GM06990 (cell line): Measurements from ENCODE around the gene NPHP4.

Experiments
- DNase-seq: peaks from one replicate; pipeline ENCODE4 v3.0.0-alpha.2; 2011; ENCODE audit not compliant: insufficient read length; ENCODE audit errors: extremely low read depth
- H3K27me3 ChIP-seq: replicated peaks from 2 replicates; pipeline ENCODE4 v1.6.0; 2011; ENCODE audit warnings: low read length; ENCODE audit not compliant: control insufficient read depth, insufficient read depth
- H3K36me3 ChIP-seq: 2 replicates; pipeline ENCODE4 v1.5.1; 2011; ENCODE audit warnings: low read length; ENCODE audit not compliant: control insufficient read depth, insufficient read depth
- H3K4me3 ChIP-seq: replicated peaks from 2 replicates; pipeline ENCODE4 v1.5.1; 2011; ENCODE audit warnings: low read depth, mild to moderate bottlenecking, control low read depth, low read length
- TF ChIP-seq, protein P1 (sequence below): IDR thresholded peaks from 2 replicates; pipeline ENCODE4 v1.5.1; 2011; ENCODE audit warnings: low read length, control low read depth, mild to moderate bottlenecking, inconsistent platforms; ENCODE audit not compliant: insufficient read depth, poor library complexity, severe bottlenecking

The NPHP4 gene

DNA sequence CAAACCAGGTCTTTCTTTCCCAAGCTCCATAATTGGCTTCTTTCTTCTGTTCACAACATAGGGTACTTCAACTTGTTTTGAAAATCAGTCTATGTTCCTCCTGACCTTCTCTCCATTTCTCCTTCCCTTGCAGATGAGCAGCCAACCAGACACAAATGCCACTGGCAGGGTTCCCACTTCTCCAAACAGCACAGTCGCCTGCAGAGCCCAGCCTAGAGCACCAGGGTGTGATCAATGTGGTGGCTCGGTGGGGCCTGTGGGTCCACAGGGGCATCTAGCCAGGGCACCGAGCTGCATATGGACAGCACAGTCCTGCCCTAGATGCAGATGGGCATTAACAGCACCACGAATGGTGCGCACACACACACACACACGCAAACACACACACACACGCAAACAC lies 112.8 kb downstream of the NPHP4 start:
- no peak for DNase-seq
- no peak overlapping the region for H3K4me3 ChIP-seq
- TF ChIP-seq, protein P1, sequence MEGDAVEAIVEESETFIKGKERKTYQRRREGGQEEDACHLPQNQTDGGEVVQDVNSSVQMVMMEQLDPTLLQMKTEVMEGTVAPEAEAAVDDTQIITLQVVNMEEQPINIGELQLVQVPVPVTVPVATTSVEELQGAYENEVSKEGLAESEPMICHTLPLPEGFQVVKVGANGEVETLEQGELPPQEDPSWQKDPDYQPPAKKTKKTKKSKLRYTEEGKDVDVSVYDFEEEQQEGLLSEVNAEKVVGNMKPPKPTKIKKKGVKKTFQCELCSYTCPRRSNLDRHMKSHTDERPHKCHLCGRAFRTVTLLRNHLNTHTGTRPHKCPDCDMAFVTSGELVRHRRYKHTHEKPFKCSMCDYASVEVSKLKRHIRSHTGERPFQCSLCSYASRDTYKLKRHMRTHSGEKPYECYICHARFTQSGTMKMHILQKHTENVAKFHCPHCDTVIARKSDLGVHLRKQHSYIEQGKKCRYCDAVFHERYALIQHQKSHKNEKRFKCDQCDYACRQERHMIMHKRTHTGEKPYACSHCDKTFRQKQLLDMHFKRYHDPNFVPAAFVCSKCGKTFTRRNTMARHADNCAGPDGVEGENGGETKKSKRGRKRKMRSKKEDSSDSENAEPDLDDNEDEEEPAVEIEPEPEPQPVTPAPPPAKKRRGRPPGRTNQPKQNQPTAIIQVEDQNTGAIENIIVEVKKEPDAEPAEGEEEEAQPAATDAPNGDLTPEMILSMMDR = no peak
- H3K36me3 ChIP-seq = peaks cover 3% of the 10 kb centered on the region
- no peaks in the 10 kb centered on the region for H3K27me3 ChIP-seq

DNA sequence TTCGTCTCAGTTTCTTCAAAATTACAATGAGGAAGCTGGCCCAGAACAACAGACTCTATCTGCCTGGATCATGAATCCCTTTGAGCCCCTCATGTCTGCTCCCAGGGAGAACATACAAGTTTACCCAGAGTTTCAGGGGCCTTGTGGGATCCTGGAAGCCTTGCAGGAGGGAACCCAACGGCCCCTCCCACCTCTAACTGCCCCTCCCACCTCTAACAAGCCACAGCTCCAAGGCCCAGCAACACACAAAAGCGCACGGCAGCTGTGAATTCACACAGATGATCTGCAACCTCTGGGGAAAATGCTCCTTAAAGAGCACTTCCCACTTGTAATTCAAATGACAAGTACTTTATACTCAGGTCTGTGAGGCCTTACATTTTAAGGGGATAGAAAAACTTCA lies 113.3 kb downstream of the NPHP4 start:
- no peaks in the 10 kb centered on the region for H3K27me3 ChIP-seq
- peaks cover 5% of the 10 kb centered on the region for H3K36me3 ChIP-seq
- H3K4me3 ChIP-seq = no peak overlapping the region
- TF ChIP-seq, protein P1 = no peak
- no peak for DNase-seq

DNA sequence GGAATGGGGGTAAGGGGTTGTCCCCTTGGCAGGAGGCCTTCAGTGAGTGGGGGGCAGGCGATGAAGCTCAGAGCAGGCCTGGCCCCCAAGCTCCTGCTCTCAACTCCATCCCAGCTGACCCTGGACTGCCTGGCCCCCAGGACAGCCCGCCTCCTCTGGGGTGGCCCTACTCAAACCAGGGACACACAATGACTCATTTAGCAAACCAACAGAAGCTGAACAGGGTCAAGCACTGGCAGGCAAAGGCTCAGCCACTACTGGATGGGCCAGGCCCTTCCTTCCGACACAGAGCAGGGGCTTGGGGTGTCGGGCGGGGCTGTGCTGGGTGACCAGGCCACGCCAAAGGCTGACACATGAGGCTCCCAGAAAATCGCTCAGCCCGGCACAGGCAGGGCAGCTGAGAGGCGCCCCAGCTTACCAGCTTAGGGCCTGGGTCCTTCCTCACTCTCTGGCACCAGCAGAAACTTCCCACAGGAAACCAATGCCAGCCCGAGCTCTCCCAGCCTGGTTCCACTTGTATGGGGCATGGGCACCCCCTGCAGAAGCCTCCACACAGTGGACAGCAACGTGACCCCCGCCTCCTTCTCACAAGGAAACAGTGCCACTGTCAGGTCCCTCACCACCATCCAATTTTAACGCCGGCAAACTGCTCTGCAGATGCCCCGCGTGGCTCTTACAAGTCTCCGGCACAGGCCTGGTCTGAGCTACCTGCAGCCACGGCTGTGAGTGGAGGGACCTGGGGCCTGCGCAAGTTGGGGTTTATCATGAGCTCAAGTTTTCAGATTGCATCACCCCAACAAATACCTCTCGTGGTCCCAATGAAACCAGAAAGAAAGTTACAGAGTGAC lies 114.3 kb downstream of the NPHP4 start:
- TF ChIP-seq, protein P1 = no peak
- Histone ChIP-seq H3K4me3 (no peak overlapping the region), H3K27me3 (no peaks in the 10 kb centered on the region), H3K36me3 (peaks cover 8% of the 10 kb centered on the region)
- no peak for DNase-seq

DNA sequence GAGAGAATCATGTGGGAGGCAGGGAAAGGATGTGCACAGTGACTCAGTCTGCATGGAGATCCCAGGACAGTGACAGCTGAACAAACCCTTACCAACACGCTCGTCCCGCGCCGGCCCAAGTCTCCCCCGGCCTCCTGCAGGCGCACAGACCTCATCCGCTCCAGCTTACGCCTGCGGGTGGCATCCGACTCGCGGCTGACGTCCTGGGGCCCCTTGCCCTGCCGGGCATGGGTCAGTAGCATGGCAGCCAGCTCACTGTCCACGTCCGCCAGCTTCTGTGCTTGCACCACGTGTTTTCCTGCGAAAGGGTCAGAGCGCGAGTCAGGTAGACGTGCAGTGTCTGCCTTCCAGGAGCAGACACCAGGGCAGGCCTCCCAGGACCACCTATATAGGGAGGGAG lies 115.2 kb downstream of the NPHP4 start:
- Histone ChIP-seq H3K36me3 (peaks cover 8% of the 10 kb centered on the region), H3K4me3 (no peak overlapping the region), H3K27me3 (no peaks in the 10 kb centered on the region)
- TF ChIP-seq, protein P1 = no peak
- DNase-seq = no peak

DNA sequence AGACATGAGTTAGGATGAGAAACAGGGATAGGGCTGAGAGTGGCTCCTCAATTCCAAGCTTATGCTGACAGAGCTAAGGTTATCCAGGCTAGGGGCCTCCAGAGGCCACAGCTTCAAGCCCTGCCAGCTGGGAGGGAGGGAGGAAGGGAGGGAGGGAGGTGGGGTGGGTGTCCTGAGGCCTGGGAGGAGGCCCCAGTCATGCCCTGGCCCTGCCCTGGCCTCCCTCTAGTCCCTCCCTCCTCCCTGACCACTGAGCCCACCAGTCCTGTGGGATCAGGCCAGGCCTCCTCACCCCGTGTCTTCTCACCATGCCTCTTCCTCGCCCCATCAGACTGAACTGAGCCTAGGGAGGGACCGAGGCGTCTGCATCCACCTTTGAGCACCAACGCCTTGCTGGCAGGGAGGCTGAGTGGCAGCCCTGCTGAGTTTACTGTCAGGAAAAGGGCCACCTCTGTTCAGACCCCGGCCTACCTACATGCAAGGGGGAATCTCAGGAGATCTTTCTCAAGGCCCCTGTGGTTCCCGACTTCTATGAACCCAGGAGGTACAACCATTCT lies 116.1 kb downstream of the NPHP4 start:
- DNase-seq = no peak
- Histone ChIP-seq H3K36me3 (peaks cover 8% of the 10 kb centered on the region), H3K4me3 (no peak overlapping the region), H3K27me3 (no peaks in the 10 kb centered on the region)
- TF ChIP-seq, protein P1 = no peak
